Endodermal cell (in vitro differentiated cells): ENCODE data around the gene NFKBIE. TPM values are rescaled to one million over a fixed set of nuclear protein-coding genes. Genes with fewer than 3 reads are reported as not detected.
A peak's percentile ranks its signal among the peaks of the same experiment; 100 is the strongest.

ENCODE experiments used
- DNase-seq: peaks from one replicate; pipeline ENCODE4 v3.0.0-alpha.2; 2017
- H3K27ac ChIP-seq: 2 replicates; pipeline ENCODE4 v1.5.1; 2013; ENCODE audit warnings: mild to moderate bottlenecking, low read depth, low read length, moderate library complexity
- H3K27me3 ChIP-seq: 2 replicates; pipeline ENCODE4 v1.6.1; 2013; ENCODE audit warnings: mild to moderate bottlenecking, low read length, moderate library complexity; ENCODE audit not compliant: insufficient read depth, control insufficient read depth, poor library complexity, severe bottlenecking
- H3K36me3 ChIP-seq: 2 replicates; pipeline ENCODE4 v1.7.0; 2013; ENCODE audit warnings: mild to moderate bottlenecking, low read length, moderate library complexity; ENCODE audit not compliant: control insufficient read depth, insufficient read depth
- H3K4me1 ChIP-seq: one replicate; pipeline ENCODE4 v1.7.0; 2013; ENCODE audit warnings: low read length; ENCODE audit not compliant: control insufficient read depth, insufficient read depth
- H3K4me3 ChIP-seq: 2 replicates; pipeline ENCODE4 v1.5.1; 2013; ENCODE audit warnings: mild to moderate bottlenecking, low read length, moderate library complexity
- H3K9ac ChIP-seq: 2 replicates; pipeline ENCODE4 v1.6.1; 2013; ENCODE audit warnings: mild to moderate bottlenecking, low read length, moderate library complexity; ENCODE audit not compliant: poor library complexity, severe bottlenecking; ENCODE audit errors: extremely low read depth
- H3K9me3 ChIP-seq: 2 replicates; pipeline ENCODE4 v1.6.1; 2013; ENCODE audit warnings: mild to moderate bottlenecking, low read length, moderate library complexity; ENCODE audit not compliant: control insufficient read depth
- H3K27ac Mint-ChIP-seq: 2 replicates; pipeline ENCODE4 v1.8.0; 2020; ENCODE audit warnings: mixed read lengths
- H3K27me3 Mint-ChIP-seq: 2 replicates; pipeline ENCODE4 v1.8.0; 2021; ENCODE audit warnings: mild to moderate bottlenecking, mixed read lengths; ENCODE audit not compliant: insufficient read depth
- H3K36me3 Mint-ChIP-seq: 2 replicates; pipeline ENCODE4 v1.8.0; 2020; ENCODE audit warnings: low read depth, mixed read lengths
- H3K4me1 Mint-ChIP-seq: 2 replicates; pipeline ENCODE4 v1.8.0; 2020; ENCODE audit warnings: mixed read lengths
- H3K4me3 Mint-ChIP-seq: 2 replicates; pipeline ENCODE4 v1.8.0; 2020; ENCODE audit warnings: mild to moderate bottlenecking, moderate library complexity, mixed read lengths
- H3K9me3 Mint-ChIP-seq: 2 replicates; pipeline ENCODE4 v1.8.0; 2020; ENCODE audit warnings: mild to moderate bottlenecking, mixed read lengths
- WGBS, 2 experiments: methylation state at CpG; one replicate each; pipeline versions ENCODE4 v1.1.5 to v1.1.7; 2013; ENCODE audit warnings: missing lambda C conversion rate in 2 of 2, mixed read lengths in 1 of 2; ENCODE audit not compliant: insufficient coverage in 1 of 2, insufficient read length in 1 of 2; 5-methylcytosine and 5-hydroxymethylcytosine counted together
- total RNA-seq, 2 donors: library from RNA; stranded (reverse); fragmentation: NEBNext Ultra II Directional in 1 of 2; extraction: Animal tissue kit (Norgen Biotek cat#: 25700) in 1 of 2; gene quantifications; 2 replicates in 1 of 2; 3 replicates in 1 of 2; pipeline ENCODE4 v1.2.1, GENCODE V29; 2021
- TF ChIP-seq, protein P1 (sequence below): fragments of 200-600 bp; sonication (generic); conservative IDR thresholded peaks from 2 replicates; pipeline ENCODE4 v1.5.0; 2021; ENCODE audit warnings: antibody characterized with exemption, mild to moderate bottlenecking

Gene NFKBIE
- total RNA-seq, 2 donors from 2014 or later = 8.3 to 11.0 TPM

DNA sequence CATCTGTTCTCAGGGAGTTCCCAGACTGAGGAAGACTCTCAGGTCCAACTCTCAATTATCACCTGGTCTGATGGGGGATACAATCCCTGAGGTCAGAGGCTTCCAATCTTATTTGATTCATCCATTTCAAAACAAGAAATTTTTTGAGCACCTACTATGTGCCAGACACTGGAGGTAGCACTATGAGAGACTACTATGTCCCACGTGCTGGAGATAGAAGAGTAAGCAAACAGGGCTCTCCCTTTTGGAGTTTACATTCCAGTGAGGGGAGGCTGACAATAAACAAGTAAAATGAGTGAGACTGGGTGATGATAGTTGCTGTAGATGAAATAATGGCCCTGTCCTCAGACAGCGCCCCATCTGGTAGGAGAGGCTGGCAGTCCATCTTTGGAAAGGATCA, 21.4 kb upstream of the NFKBIE start:
- Histone ChIP-seq H3K27ac (no peak overlapping the region), H3K27me3 (peaks cover 94% of the 10 kb centered on the region), H3K9me3 (no peaks in the 10 kb centered on the region), H3K4me3 (no peak overlapping the region), H3K36me3 (no peaks in the 10 kb centered on the region), H3K9ac (no peak overlapping the region), H3K4me1 (no peaks in the 10 kb centered on the region)
- TF ChIP-seq, protein P1, sequence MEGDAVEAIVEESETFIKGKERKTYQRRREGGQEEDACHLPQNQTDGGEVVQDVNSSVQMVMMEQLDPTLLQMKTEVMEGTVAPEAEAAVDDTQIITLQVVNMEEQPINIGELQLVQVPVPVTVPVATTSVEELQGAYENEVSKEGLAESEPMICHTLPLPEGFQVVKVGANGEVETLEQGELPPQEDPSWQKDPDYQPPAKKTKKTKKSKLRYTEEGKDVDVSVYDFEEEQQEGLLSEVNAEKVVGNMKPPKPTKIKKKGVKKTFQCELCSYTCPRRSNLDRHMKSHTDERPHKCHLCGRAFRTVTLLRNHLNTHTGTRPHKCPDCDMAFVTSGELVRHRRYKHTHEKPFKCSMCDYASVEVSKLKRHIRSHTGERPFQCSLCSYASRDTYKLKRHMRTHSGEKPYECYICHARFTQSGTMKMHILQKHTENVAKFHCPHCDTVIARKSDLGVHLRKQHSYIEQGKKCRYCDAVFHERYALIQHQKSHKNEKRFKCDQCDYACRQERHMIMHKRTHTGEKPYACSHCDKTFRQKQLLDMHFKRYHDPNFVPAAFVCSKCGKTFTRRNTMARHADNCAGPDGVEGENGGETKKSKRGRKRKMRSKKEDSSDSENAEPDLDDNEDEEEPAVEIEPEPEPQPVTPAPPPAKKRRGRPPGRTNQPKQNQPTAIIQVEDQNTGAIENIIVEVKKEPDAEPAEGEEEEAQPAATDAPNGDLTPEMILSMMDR = no peak
- Mint-ChIP-seq H3K27ac (no peak overlapping the region), H3K4me3 (no peak overlapping the region), H3K36me3 (no peaks in the 10 kb centered on the region), H3K9me3 (no peaks in the 10 kb centered on the region), H3K27me3 (peaks cover 86% of the 10 kb centered on the region), H3K4me1 (no peaks in the 10 kb centered on the region)
- no peak for DNase-seq
- WGBS, 2 experiments = 26 to 43% methylated on average over 2 of the region's 2 CpGs

DNA sequence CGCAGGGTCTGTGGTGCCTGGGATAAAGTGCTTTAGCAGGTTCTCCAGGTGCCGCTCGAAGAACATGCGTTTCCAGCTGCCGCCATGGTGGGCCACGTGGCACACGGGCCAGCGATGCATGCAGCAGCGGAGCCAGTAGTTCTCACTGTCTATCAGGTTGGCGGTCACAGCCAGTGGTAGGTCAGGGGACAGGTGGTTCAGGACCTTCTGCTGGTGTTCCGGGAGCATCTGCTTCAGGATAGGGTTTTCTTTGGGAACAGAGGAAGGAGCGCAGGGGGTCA, 20.9 kb upstream of the NFKBIE start:
- Mint-ChIP-seq H3K27ac (no peak overlapping the region), H3K4me1 (no peaks in the 10 kb centered on the region), H3K36me3 (no peaks in the 10 kb centered on the region), H3K4me3 (no peak overlapping the region), H3K27me3 (peaks cover 83% of the 10 kb centered on the region), H3K9me3 (no peaks in the 10 kb centered on the region)
- Histone ChIP-seq H3K4me3 (no peak overlapping the region), H3K9ac (no peak overlapping the region), H3K36me3 (no peaks in the 10 kb centered on the region), H3K27me3 (peaks cover 93% of the 10 kb centered on the region), H3K27ac (no peak overlapping the region), H3K9me3 (no peaks in the 10 kb centered on the region), H3K4me1 (no peaks in the 10 kb centered on the region)
- DNase-seq = no peak
- 84 to 87% methylated on average over 10 to 12 of the region's 12 CpGs for WGBS, 2 experiments
- TF ChIP-seq, protein P1 = no peak

DNA sequence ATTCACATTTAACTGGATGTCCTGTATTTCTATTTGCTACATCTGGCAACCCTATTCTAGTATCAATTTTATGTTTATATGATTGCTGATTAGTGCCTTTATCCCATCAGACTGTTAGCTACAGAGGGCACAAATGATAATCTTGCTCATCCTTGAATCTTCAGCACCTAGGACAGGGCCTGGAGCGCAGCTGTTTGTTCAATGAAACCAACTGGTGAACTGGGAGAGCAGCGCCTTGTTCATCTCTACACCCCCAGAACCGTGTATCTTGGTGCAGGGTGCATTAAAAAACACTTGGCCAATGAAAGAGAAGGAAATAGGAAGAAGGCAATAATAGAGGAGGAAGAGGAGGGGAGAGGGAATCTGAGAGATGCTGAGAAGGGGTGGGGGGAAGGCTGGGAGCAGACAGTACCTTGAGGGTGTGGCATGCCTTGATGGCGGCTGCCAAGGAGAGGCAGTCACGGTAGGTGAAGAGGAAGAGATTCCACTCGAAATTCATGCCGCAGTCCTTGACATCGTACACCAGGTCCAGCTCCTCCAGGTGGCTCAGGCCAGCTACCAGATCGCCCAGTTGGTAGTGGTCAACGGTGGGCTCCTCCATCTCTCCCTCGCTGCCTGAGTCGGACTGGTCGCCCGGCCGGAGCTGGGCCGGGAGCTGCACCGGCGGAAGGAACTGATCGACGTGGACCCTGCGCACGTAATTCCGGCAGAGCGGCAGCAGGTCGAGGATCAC, 20.4 kb upstream of the NFKBIE start:
- Mint-ChIP-seq H3K4me1 (no peaks in the 10 kb centered on the region), H3K27me3 (peaks cover 87% of the 10 kb centered on the region), H3K4me3 (no peak overlapping the region), H3K36me3 (no peaks in the 10 kb centered on the region), H3K9me3 (no peaks in the 10 kb centered on the region), H3K27ac (no peak overlapping the region)
- peak; percentile 81 for DNase-seq
- H3K9ac ChIP-seq = no peak overlapping the region
- TF ChIP-seq, protein P1 = no peak
- H3K27ac ChIP-seq = no peak overlapping the region
- H3K4me3 ChIP-seq = no peak overlapping the region
- H3K9me3 ChIP-seq = no peaks in the 10 kb centered on the region
- H3K27me3 ChIP-seq = peaks cover 93% of the 10 kb centered on the region
- H3K36me3 ChIP-seq = no peaks in the 10 kb centered on the region
- WGBS, 2 experiments = 78% methylated on average over 15 to 25 of the region's 25 CpGs
- H3K4me1 ChIP-seq = no peaks in the 10 kb centered on the region
